Liver (tissue), 3 donors: ENCODE measurements around the gene DICER1.

Experiments
- CTCF ChIP-seq: fragments of 150-350 bp; IDR thresholded peaks from 2 replicates; pipeline ENCODE4 v1.5.1; 2017; ENCODE audit warnings: improper control_type of control experiment, low read depth, low read length; ENCODE audit not compliant: missing input control
- HNF4A ChIP-seq, 2 donors: conservative IDR thresholded peaks; 2 replicates each; pipeline ENCODE4 v1.6.1; 2016; ENCODE audit warnings: antibody characterized with exemption in 2 of 2, mild to moderate bottlenecking in 2 of 2
- RAD21 ChIP-seq, 2 donors: IDR thresholded peaks; 2 replicates each; pipeline ENCODE4 v1.6.1; 2016; ENCODE audit warnings: antibody characterized with exemption in 2 of 2, mild to moderate bottlenecking in 2 of 2
- REST ChIP-seq: IDR thresholded peaks from 2 replicates; pipeline ENCODE4 v1.6.1; 2016; ENCODE audit warnings: antibody characterized with exemption, mild to moderate bottlenecking
- SP1 ChIP-seq: IDR thresholded peaks from 2 replicates; pipeline ENCODE4 v1.6.1; 2018; ENCODE audit warnings: antibody characterized with exemption, mild to moderate bottlenecking
- YY1 ChIP-seq: IDR thresholded peaks from 2 replicates; pipeline ENCODE4 v1.6.1; 2016; ENCODE audit warnings: antibody characterized with exemption, mild to moderate bottlenecking
- ZBTB33 ChIP-seq: IDR thresholded peaks from 2 replicates; pipeline ENCODE4 v1.6.1; 2016; ENCODE audit warnings: antibody characterized with exemption
- donor health status: healthy.
- donor health status: healthy.

DNA sequence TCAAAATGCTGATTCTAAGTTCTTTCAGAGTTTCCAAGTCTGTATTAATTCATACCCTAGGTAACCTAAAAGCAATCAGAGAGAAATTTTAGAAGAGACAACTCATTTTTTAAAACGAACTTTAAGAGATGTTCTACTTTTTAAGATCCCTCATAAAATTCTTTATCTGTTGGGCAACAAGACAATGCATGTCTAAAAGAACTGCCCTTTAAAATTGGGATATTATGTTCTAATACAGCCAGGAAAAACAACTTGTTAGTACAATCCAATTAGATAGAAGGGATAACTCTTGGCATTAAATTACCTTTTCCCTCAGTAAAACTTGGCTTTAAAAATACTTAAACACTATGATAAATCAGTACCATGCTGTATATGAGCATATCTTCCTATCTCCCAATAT, 15.6 kb downstream of the DICER1 start:
- no peak for TF ChIP-seq CTCF
- no peak for TF ChIP-seq REST
- no peak for TF ChIP-seq SP1
- TF ChIP-seq HNF4A (conservative IDR thresholded peaks at IDR 0.05): no peak
- TF ChIP-seq ZBTB33: no peak
- no peak for TF ChIP-seq YY1
- no peak for TF ChIP-seq RAD21 (IDR thresholded peaks at IDR 0.05)
